ENCODE data around the gene NF2.

DNA sequence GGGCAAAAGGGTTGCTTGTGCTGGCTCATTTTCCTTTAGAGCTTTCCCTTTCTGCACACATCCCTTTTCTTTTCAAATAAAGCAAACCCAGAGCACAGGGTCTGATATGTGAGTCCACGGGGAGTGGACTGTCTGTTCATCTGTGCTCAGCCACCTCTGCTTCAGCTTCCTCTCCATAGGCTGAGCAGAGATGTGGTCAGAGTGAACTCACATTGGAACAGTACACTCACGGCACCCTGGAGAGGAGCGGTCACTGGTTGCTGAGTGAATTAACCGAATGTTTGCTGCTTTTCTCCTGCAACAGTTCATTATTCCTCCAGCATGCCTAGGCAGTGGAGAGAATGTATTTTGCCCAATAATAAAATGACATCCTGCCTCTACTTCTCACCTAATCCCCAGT is 80.1 kb downstream of the NF2 start:
- TF ChIP-seq EP300 (IDR thresholded peaks at IDR 0.05; ENCODE audit: borderline replicate concordance in 1 of 2, low read depth in 2 of 2, low read length in 2 of 2) (no peak), HDAC6 (IDR thresholded peaks at IDR 0.05; ENCODE audit: low read depth, low read length) (no peak)
- TF ChIP-seq, protein P1, sequence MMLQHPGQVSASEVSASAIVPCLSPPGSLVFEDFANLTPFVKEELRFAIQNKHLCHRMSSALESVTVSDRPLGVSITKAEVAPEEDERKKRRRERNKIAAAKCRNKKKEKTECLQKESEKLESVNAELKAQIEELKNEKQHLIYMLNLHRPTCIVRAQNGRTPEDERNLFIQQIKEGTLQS (IDR thresholded peaks at IDR 0.05; ENCODE audit: insufficient read depth, low read depth, low read length), result no peak
- TF ChIP-seq, protein P2, sequence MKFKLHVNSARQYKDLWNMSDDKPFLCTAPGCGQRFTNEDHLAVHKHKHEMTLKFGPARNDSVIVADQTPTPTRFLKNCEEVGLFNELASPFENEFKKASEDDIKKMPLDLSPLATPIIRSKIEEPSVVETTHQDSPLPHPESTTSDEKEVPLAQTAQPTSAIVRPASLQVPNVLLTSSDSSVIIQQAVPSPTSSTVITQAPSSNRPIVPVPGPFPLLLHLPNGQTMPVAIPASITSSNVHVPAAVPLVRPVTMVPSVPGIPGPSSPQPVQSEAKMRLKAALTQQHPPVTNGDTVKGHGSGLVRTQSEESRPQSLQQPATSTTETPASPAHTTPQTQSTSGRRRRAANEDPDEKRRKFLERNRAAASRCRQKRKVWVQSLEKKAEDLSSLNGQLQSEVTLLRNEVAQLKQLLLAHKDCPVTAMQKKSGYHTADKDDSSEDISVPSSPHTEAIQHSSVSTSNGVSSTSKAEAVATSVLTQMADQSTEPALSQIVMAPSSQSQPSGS (IDR thresholded peaks at IDR 0.05; ENCODE audit: low read length), result no peak
